GM23338 (cell line): ENCODE results near the gene COL4A2. TPM values are rescaled to one million over a fixed set of nuclear protein-coding genes. Genes with fewer than 3 reads are reported as not detected.

Source experiments
- ATAC-seq: fragments of 200-7000 bp; cut with Tn5 transposase; 3 replicates; pipeline ENCODE4 v1.9.1; 2020
- DNase-seq: peaks from one replicate; pipeline ENCODE4 v3.0.0-alpha.2; 2015; ENCODE audit warnings: low spot score
- H2AFZ ChIP-seq: fragments of 200-600 bp; sonication (generic); 2 replicates; pipeline ENCODE4 v1.8.0; 2016; ENCODE audit warnings: antibody characterized with exemption, mild to moderate bottlenecking, moderate library complexity
- H3F3A ChIP-seq: fragments of 200-600 bp; sonication (generic); replicated peaks from 2 replicates; pipeline ENCODE4 v1.8.0; 2017; ENCODE audit warnings: antibody characterized with exemption, mixed run types, low read depth
- H3K27ac ChIP-seq: fragments of 200-600 bp; sonication (generic); 2 replicates; pipeline ENCODE4 v1.6.1; 2016; ENCODE audit warnings: low read depth
- H3K27me3 ChIP-seq: fragments of 200-600 bp; sonication (generic); 2 replicates; pipeline ENCODE4 v1.8.0; 2016; ENCODE audit warnings: mild to moderate bottlenecking, mixed run types, moderate library complexity; ENCODE audit not compliant: insufficient read depth
- H3K36me3 ChIP-seq: fragments of 200-600 bp; sonication (generic); 2 replicates; pipeline ENCODE4 v1.8.0; 2016; ENCODE audit warnings: mild to moderate bottlenecking; ENCODE audit not compliant: insufficient read depth
- H3K4me1 ChIP-seq: fragments of 200-600 bp; sonication (generic); 2 replicates; pipeline ENCODE4 v1.8.0; 2016; ENCODE audit warnings: mild to moderate bottlenecking, moderate library complexity; ENCODE audit not compliant: insufficient read depth
- H3K4me2 ChIP-seq: fragments of 200-600 bp; sonication (generic); 2 replicates; pipeline ENCODE4 v1.7.1; 2017; ENCODE audit warnings: mixed run types
- H3K4me3 ChIP-seq: fragments of 200-600 bp; sonication (generic); 2 replicates; pipeline ENCODE4 v1.6.1; 2016; ENCODE audit warnings: mixed run types
- H3K79me2 ChIP-seq: fragments of 200-600 bp; sonication (generic); replicated peaks from 2 replicates; pipeline ENCODE4 v1.8.0; 2017; ENCODE audit warnings: mild to moderate bottlenecking; ENCODE audit not compliant: insufficient read depth
- H3K9me2 ChIP-seq: fragments of 200-600 bp; sonication (generic); 2 replicates; pipeline ENCODE4 v1.8.0; 2017; ENCODE audit not compliant: insufficient read depth
- H4K20me1 ChIP-seq: fragments of 200-600 bp; sonication (generic); replicated peaks from 2 replicates; pipeline ENCODE4 v1.8.0; 2017; ENCODE audit warnings: mild to moderate bottlenecking; ENCODE audit not compliant: insufficient read depth
- H3K27ac Mint-ChIP-seq: 2 replicates; pipeline ENCODE4 v1.8.0; 2020; ENCODE audit warnings: inconsistent platforms, mild to moderate bottlenecking, moderate library complexity, mixed read lengths
- H3K27me3 Mint-ChIP-seq: 3 replicates; pipeline ENCODE4 v1.8.0; 2022; ENCODE audit warnings: low read depth, mild to moderate bottlenecking, moderate library complexity, mixed read lengths, inconsistent platforms; ENCODE audit not compliant: insufficient read depth, poor library complexity
- H3K36me3 Mint-ChIP-seq: 3 replicates; pipeline ENCODE4 v1.8.0; 2021; ENCODE audit warnings: low read depth, mild to moderate bottlenecking, inconsistent platforms, moderate library complexity, mixed read lengths
- H3K4me1 Mint-ChIP-seq: 3 replicates; pipeline ENCODE4 v1.8.0; 2020; ENCODE audit warnings: mild to moderate bottlenecking, inconsistent platforms, mixed read lengths
- H3K4me3 Mint-ChIP-seq: 3 replicates; pipeline ENCODE4 v1.8.0; 2021; ENCODE audit warnings: moderate library complexity, mild to moderate bottlenecking, inconsistent platforms, mixed read lengths
- H3K9me3 Mint-ChIP-seq: 3 replicates; pipeline ENCODE4 v1.8.0; 2020; ENCODE audit warnings: moderate library complexity, mild to moderate bottlenecking, inconsistent platforms, mixed read lengths
- CREB1 ChIP-seq: fragments of 250-450 bp; sonication (Bioruptor Pico); IDR thresholded peaks from 2 replicates; pipeline ENCODE4 v1.5.0; 2020; ENCODE audit warnings: low read depth, mild to moderate bottlenecking, moderate library complexity
- CTCF ChIP-seq, 2 experiments: fragments of 200-600 bp in 1 of 2; sonication (generic) in 1 of 2; conservative IDR thresholded peaks; 2 replicates each; pipeline versions ENCODE4 v1.5.1 to v1.6.1; 2016 to 2017; ENCODE audit warnings: antibody characterized with exemption in 2 of 2, low read depth in 2 of 2, mild to moderate bottlenecking in 2 of 2, moderate library complexity in 1 of 2
- EZH2phosphoT487 ChIP-seq: fragments of 200-600 bp; sonication (generic); IDR thresholded peaks from one replicate; pipeline ENCODE4 v1.8.1; 2018; ENCODE audit warnings: antibody characterized with exemption; ENCODE audit not compliant: unreplicated experiment
- JUNB ChIP-seq: IDR thresholded peaks from one replicate; pipeline ENCODE4 v1.6.1; 2016; ENCODE audit warnings: antibody characterized with exemption; ENCODE audit not compliant: unreplicated experiment
- NANOG ChIP-seq: IDR thresholded peaks from 2 replicates; pipeline ENCODE4 v1.6.1; 2016; ENCODE audit warnings: antibody characterized with exemption, borderline replicate concordance
- POLR2AphosphoS5 ChIP-seq: IDR thresholded peaks from 2 replicates; pipeline ENCODE4 v1.6.1; 2016; ENCODE audit warnings: antibody characterized with exemption, low read depth
- STAT1 ChIP-seq: IDR thresholded peaks from one replicate; pipeline ENCODE4 v1.6.1; 2016; ENCODE audit warnings: antibody characterized with exemption; ENCODE audit not compliant: unreplicated experiment
- polyA plus RNA-seq: library from polyadenylated mRNA; unstranded; fragments of >200 nt; fragmentation: Nextera tagmentation; extraction: Ambion mirVana; gene quantifications from 2 replicates; pipeline ENCODE4 v1.2.1, GENCODE V29; 2016
- total RNA-seq: library from RNA; depleted of rRNA; stranded (reverse); fragments of >200 nt; shearing (Covaris generic); gene quantifications from 2 replicates; pipeline ENCODE4 v1.2.3, GENCODE V29; 2014
- TF ChIP-seq, protein P1 (sequence below): IDR thresholded peaks from 2 replicates; pipeline ENCODE4 v1.6.1; 2016; ENCODE audit warnings: antibody characterized with exemption
- TF ChIP-seq, protein P2 (sequence below): IDR thresholded peaks from one replicate; pipeline ENCODE4 v1.6.1; 2018; ENCODE audit warnings: antibody characterized with exemption; ENCODE audit not compliant: unreplicated experiment

COL4A2 gene
- total and polyA plus RNA-seq, 2 experiments from 2014 or later: 37.4 to 131 TPM

DNA sequence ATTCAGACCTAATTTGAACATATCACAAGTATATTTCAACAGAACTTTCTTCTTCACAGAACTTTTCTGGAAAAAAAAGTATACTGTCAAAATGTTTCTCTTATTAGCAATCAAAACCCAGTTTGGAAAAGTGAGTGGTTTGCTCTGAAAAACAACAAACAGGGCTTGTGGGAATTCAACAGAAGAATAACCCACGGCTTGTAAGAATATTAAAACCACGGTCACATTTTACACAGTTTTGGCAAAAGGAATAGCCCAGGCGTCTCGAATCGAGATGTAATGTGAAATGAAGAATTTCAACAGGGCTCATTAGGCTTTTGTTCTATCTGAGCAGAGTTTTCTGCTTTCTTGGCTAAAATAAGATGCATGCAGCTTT is 70.7 kb downstream of the COL4A2 start:
- H3K27ac ChIP-seq: no peak overlapping the region
- H3K9me2 ChIP-seq: no peaks in the 10 kb centered on the region
- TF ChIP-seq CREB1 (CRISPR knock-in tag) (no peak), STAT1 (no peak), NANOG (no peak)
- TF ChIP-seq, protein P1, sequence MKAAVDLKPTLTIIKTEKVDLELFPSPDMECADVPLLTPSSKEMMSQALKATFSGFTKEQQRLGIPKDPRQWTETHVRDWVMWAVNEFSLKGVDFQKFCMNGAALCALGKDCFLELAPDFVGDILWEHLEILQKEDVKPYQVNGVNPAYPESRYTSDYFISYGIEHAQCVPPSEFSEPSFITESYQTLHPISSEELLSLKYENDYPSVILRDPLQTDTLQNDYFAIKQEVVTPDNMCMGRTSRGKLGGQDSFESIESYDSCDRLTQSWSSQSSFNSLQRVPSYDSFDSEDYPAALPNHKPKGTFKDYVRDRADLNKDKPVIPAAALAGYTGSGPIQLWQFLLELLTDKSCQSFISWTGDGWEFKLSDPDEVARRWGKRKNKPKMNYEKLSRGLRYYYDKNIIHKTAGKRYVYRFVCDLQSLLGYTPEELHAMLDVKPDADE: no peak
- peaks cover 7% of the 10 kb centered on the region; the same call in 1 of the 3 replicates for H3K36me3 Mint-ChIP-seq
- no peaks in the 10 kb centered on the region for H3K79me2 ChIP-seq
- no peak overlapping the region for H3K27ac Mint-ChIP-seq
- ATAC-seq: no peak
- peaks cover 27% of the 10 kb centered on the region for H4K20me1 ChIP-seq
- H2AFZ ChIP-seq: no peak overlapping the region
- no peak overlapping the region for H3K4me3 Mint-ChIP-seq
- H3K4me1 ChIP-seq: peaks cover 21% of the 10 kb centered on the region
- no peaks in the 10 kb centered on the region for H3K27me3 ChIP-seq
- no peaks in the 10 kb centered on the region; the same call in 2 of the 3 replicates for H3K9me3 Mint-ChIP-seq
- H3K4me2 ChIP-seq: no peak overlapping the region
- H3K4me1 Mint-ChIP-seq: peaks cover 34% of the 10 kb centered on the region
- H3F3A ChIP-seq: no peaks in the 10 kb centered on the region
- no peak overlapping the region for H3K4me3 ChIP-seq
- H3K27me3 Mint-ChIP-seq: peaks cover 7% of the 10 kb centered on the region
- H3K36me3 ChIP-seq: no peaks in the 10 kb centered on the region
- no peak for DNase-seq

DNA sequence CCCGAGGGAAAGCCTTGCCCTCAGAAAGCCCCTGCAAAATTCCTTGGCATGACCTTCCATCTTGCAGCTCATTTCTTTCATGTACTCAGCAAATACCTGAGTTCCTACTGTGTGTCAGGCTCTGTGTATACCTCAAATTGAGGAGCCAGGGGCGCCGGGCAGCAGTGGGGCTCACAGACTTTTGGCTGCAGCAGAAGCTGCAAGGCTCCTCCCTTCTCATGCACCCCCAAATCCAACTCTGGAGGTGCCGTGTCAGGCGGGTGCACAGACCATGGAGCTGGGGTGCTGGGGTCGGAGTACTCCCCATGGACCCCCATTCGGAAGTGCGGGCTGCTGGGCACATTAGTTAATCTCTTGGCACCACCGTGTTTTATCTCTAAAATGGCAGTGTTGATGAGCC is 72.3 kb downstream of the COL4A2 start:
- Histone ChIP-seq H3K27me3 (no peaks in the 10 kb centered on the region), H3K4me1 (peaks cover 21% of the 10 kb centered on the region), H3K36me3 (no peaks in the 10 kb centered on the region), H3K79me2 (no peaks in the 10 kb centered on the region), H3F3A (no peaks in the 10 kb centered on the region), H2AFZ (no peak overlapping the region), H4K20me1 (peaks cover 23% of the 10 kb centered on the region), H3K27ac (no peak overlapping the region), H3K9me2 (no peaks in the 10 kb centered on the region), H3K4me3 (no peak overlapping the region), H3K4me2 (peak overlapping the region; percentile 59)
- Mint-ChIP-seq H3K4me1 (peaks cover 34% of the 10 kb centered on the region), H3K27me3 (peaks cover 8% of the 10 kb centered on the region), H3K4me3 (no peak overlapping the region), H3K9me3 (peaks cover 7% of the 10 kb centered on the region), H3K27ac (no peak overlapping the region), H3K36me3 (peaks cover 13% of the 10 kb centered on the region; the same call in 2 of the 3 replicates)
- peak; percentile 20; the same call in 1 of the 3 replicates for ATAC-seq
- no peak for DNase-seq
- no peak for TF ChIP-seq JUNB
- no peak for TF ChIP-seq CTCF (conservative IDR thresholded peaks at IDR 0.05; ENCODE audit: low read depth in 2 of 2)
- TF ChIP-seq STAT1: no peak
- TF ChIP-seq, protein P2, sequence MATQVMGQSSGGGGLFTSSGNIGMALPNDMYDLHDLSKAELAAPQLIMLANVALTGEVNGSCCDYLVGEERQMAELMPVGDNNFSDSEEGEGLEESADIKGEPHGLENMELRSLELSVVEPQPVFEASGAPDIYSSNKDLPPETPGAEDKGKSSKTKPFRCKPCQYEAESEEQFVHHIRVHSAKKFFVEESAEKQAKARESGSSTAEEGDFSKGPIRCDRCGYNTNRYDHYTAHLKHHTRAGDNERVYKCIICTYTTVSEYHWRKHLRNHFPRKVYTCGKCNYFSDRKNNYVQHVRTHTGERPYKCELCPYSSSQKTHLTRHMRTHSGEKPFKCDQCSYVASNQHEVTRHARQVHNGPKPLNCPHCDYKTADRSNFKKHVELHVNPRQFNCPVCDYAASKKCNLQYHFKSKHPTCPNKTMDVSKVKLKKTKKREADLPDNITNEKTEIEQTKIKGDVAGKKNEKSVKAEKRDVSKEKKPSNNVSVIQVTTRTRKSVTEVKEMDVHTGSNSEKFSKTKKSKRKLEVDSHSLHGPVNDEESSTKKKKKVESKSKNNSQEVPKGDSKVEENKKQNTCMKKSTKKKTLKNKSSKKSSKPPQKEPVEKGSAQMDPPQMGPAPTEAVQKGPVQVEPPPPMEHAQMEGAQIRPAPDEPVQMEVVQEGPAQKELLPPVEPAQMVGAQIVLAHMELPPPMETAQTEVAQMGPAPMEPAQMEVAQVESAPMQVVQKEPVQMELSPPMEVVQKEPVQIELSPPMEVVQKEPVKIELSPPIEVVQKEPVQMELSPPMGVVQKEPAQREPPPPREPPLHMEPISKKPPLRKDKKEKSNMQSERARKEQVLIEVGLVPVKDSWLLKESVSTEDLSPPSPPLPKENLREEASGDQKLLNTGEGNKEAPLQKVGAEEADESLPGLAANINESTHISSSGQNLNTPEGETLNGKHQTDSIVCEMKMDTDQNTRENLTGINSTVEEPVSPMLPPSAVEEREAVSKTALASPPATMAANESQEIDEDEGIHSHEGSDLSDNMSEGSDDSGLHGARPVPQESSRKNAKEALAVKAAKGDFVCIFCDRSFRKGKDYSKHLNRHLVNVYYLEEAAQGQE: no peak
- TF ChIP-seq, protein P1: no peak
- TF ChIP-seq POLR2AphosphoS5: no peak
- no peak for TF ChIP-seq EZH2phosphoT487
